Measurements from ENCODE around the gene TBX10. TPM values are rescaled to one million over a fixed set of nuclear protein-coding genes. Genes with fewer than 3 reads are reported as not detected.

TBX10 gene
- total RNA-seq, 2 experiments from 2014 or later: 2.4 to 5.3 TPM

DNA sequence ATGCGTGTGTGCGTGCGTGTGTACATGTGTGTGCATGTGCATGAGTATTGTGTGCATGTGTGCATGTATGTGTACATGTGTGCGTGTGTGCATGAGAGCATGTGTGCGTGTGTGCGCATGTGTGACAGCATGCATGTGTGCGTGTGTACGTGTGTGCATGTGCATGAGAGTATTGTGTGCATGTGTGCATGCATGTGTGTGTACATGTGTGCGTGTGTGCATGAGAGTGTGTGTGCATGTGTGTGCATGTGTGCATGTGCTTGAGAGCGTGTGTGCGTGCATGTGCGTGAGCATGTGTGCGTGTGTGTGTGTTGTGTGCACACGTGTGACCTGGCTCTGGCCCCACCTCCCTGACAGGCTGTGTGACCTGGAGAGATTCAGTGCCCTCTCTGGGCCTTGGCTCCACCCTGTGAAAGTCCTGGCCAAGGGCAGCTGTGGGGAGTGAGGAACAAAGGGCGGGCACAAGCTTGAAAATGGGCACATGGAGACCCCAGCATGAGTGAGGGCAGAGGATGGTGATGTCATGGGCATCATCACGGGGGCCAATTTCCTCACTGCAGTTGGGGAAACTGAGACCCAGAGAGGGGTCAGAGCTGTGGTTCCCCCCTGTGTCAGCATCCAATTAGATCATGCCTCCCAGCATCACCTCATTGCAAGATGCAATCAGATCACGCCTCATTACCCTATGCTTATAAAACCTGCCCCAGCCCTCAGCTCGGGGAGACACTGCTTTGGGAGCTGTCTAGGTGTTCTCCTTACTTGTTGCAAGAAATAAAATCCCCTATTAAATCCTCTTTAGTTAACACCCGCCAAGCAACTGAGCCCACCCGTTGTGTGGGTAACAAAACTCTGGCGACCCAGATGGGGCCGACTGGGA lies 10.3 kb upstream of the TBX10 start:
- Histone ChIP-seq H3K79me2 (ENCODE audit: insufficient read depth, low read depth, low read length) (peaks cover 5% of the 10 kb centered on the region; the same call in 1 of the 2 replicates), H3K4me1 (ENCODE audit: insufficient read depth, low read length, poor library complexity, severe bottlenecking) (peaks cover 76% of the 10 kb centered on the region), H3K27ac (ENCODE audit: low read depth, low read length, poor library complexity, severe bottlenecking) (peak overlapping the region; percentile 97), H3K36me3 (ENCODE audit: insufficient read depth, low read length) (no peaks in the 10 kb centered on the region), H3K9me3 (ENCODE audit: low read length) (no peaks in the 10 kb centered on the region), H4K20me1 (ENCODE audit: insufficient read depth, low read length) (no peaks in the 10 kb centered on the region), H3K9me2 (ENCODE audit: insufficient read depth, low read length) (no peaks in the 10 kb centered on the region), H2AFZ (ENCODE audit: low read length) (peak overlapping the region; percentile 14; the same call in 1 of the 2 replicates), H3K4me2 (ENCODE audit: low read length) (peak overlapping the region; percentile 79), H3K4me3 (ENCODE audit: low read depth, low read length, poor library complexity, severe bottlenecking) (peak overlapping the region; percentile 70)
- ChIA-PET CTCF (ENCODE audit: unreplicated experiment) (interaction anchor here (1.5 kb wide), 2 partner anchors 9 to 18 kb away, joined by 6 to 12 read pairs; no protein-coding TSS in a partner anchor), POLR2A (interaction anchor here (0.6 to 8.0 kb wide), 4 partner anchors 9 to 17 kb away, joined by 7 to 69 read pairs (median 28); no protein-coding TSS in a partner anchor)
- no TSS peak for BruUV-seq (replicated peaks)
- intact Hi-C loops (cut with micrococcal nuclease; ENCODE audit: unreplicated experiment): loop anchor here (1.0 to 10.0 kb wide), 7 partner anchors 8 to 383 kb away; partner anchors contain the start of genes CDK2AP2, GRK2, PITPNM1 and PPP1CA
- no peak for TF ChIP-seq EZH2phosphoT487 (IDR thresholded peaks at IDR 0.05; ENCODE audit: borderline replicate concordance, low read depth, low read length)
- TF ChIP-seq, protein P1, sequence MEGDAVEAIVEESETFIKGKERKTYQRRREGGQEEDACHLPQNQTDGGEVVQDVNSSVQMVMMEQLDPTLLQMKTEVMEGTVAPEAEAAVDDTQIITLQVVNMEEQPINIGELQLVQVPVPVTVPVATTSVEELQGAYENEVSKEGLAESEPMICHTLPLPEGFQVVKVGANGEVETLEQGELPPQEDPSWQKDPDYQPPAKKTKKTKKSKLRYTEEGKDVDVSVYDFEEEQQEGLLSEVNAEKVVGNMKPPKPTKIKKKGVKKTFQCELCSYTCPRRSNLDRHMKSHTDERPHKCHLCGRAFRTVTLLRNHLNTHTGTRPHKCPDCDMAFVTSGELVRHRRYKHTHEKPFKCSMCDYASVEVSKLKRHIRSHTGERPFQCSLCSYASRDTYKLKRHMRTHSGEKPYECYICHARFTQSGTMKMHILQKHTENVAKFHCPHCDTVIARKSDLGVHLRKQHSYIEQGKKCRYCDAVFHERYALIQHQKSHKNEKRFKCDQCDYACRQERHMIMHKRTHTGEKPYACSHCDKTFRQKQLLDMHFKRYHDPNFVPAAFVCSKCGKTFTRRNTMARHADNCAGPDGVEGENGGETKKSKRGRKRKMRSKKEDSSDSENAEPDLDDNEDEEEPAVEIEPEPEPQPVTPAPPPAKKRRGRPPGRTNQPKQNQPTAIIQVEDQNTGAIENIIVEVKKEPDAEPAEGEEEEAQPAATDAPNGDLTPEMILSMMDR (conservative IDR thresholded peaks at IDR 0.05; ENCODE audit: low read length): no peak
- DNase-seq (ENCODE audit: low spot score): peak; percentile 88

DNA sequence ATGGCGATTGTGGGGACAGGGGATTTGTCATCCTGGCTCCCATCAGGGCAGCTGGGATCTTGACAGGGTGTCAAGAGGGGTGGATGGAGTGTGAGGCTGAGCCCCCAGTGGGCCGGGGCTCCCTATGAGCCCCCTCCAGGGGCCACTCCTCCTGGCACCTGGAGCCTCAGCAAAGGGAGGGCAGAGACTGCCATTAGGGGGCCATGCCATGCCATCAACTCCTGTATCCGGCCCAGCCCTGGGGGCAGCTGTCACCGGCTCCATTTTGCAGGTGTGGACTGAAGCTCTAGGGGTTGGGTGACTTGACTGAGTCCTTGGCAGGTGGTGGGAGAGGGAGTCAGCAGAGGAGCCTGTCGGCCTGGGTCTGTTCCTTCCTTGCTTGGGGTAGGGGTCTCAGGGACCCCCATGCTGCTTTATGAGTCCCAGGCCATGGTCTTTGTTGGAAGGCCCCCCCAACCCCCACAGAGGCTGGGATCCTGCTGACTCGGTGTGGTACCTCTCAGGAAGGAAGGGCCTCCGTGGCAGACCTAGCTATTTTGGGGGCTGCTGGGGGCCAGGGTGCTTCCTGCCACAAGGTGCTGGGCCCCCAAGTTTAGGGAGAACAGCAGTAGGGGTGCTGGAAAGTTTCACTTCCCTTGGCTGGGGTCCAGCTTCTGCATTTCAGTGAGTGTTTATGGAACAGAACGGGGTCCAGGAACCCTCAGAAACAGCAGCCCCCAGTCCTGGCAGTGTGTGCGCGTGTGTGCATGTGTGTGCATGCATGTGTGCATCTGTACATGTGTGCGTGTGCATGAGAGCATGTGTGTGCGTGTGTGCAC lies 9.4 kb upstream of the TBX10 start:
- POLR2A ChIA-PET: interaction anchor here (0.6 to 8.0 kb wide), 9 partner anchors 10 to 50 kb away, joined by 3 to 69 read pairs (median 5); no protein-coding TSS in a partner anchor
- Histone ChIP-seq H3K79me2 (ENCODE audit: insufficient read depth, low read depth, low read length) (peaks cover 5% of the 10 kb centered on the region; the same call in 1 of the 2 replicates), H2AFZ (ENCODE audit: low read length) (no peak overlapping the region; the same call in 1 of the 2 replicates), H3K9me3 (ENCODE audit: low read length) (no peaks in the 10 kb centered on the region), H3K9me2 (ENCODE audit: insufficient read depth, low read length) (no peaks in the 10 kb centered on the region), H3K27ac (ENCODE audit: low read depth, low read length, poor library complexity, severe bottlenecking) (peak overlapping the region; percentile 97), H3K4me2 (ENCODE audit: low read length) (peak overlapping the region; percentile 79), H3K36me3 (ENCODE audit: insufficient read depth, low read length) (no peaks in the 10 kb centered on the region), H4K20me1 (ENCODE audit: insufficient read depth, low read length) (no peaks in the 10 kb centered on the region), H3K4me1 (ENCODE audit: insufficient read depth, low read length, poor library complexity, severe bottlenecking) (peaks cover 85% of the 10 kb centered on the region), H3K4me3 (ENCODE audit: low read depth, low read length, poor library complexity, severe bottlenecking) (peak overlapping the region; percentile 70)
- intact Hi-C loops (cut with micrococcal nuclease; ENCODE audit: unreplicated experiment): loop anchor here (1.0 to 10.0 kb wide), 8 partner anchors 9 to 382 kb away; partner anchors contain the start of genes CDK2AP2, GRK2, PITPNM1 and PPP1CA
- BruUV-seq (replicated peaks): no TSS peak
- CTCF ChIA-PET (ENCODE audit: unreplicated experiment): interaction anchor here (0.6 to 4.0 kb wide), 9 partner anchors 10 to 77 kb away, joined by 3 to 38 read pairs (median 6); partner anchors contain the start of gene NUDT8
- TF ChIP-seq, protein P1 (conservative IDR thresholded peaks at IDR 0.05; ENCODE audit: low read length): no peak
- no peak for TF ChIP-seq EZH2phosphoT487 (IDR thresholded peaks at IDR 0.05; ENCODE audit: borderline replicate concordance, low read depth, low read length)
- DNase-seq (ENCODE audit: low spot score): peak; percentile 93

Measured in OCI-LY7 (cell line).